Caco-2 (cell line): ENCODE measurements around the gene HMGB1. TPM values are rescaled to one million over a fixed set of nuclear protein-coding genes. Genes with fewer than 3 reads are reported as not detected.
A peak's percentile ranks its signal among the peaks of the same experiment; 100 is the strongest.

Source experiments
- BruUV-seq: library from RNA; stranded (reverse); fragments of 400-500 nt; replicated peaks from 2 replicates; lab custom pipeline; 2021; lab: Mats Ljungman, UMichigan
- CTCF ChIA-PET: fragments of 300-600 bp; sonication (Branson Sonifier 250); formaldehyde crosslinking; loops from one replicate; lab custom pipeline; 2022; ENCODE audit warnings: antibody characterized with exemption; lab: Charles Lee
- POLR2A ChIA-PET: fragments of 300-600 bp; sonication (Branson Sonifier 250); formaldehyde crosslinking; loops from one replicate; lab custom pipeline; 2022; ENCODE audit warnings: antibody characterized with exemption; lab: Charles Lee
- DNase-seq, 2 experiments: peaks; one replicate each; pipeline versions ENCODE4 v3.0.0 to v3.0.0-alpha.2; 2020 to 2022
- H3K27me3 ChIP-seq: replicated peaks from 2 replicates; pipeline ENCODE4 v1.6.0; 2011; ENCODE audit warnings: low read length; ENCODE audit not compliant: control insufficient read depth, insufficient read depth
- H3K36me3 ChIP-seq: 2 replicates; pipeline ENCODE4 v1.5.1; 2011; ENCODE audit warnings: low read length; ENCODE audit not compliant: control insufficient read depth, insufficient read depth
- H3K4me1 ChIP-seq: fragments of 250-450 bp; sonication (Bioruptor Pico); 2 replicates; pipeline ENCODE4 v1.5.1; 2020; ENCODE audit warnings: mild to moderate bottlenecking
- H3K4me3 ChIP-seq: 2 replicates; pipeline ENCODE4 v1.5.1; 2011; ENCODE audit warnings: low read depth, mild to moderate bottlenecking, control low read depth, low read length
- H3K9me3 ChIP-seq: fragments of 250-450 bp; sonication (Bioruptor Pico); 2 replicates; pipeline ENCODE4 v1.5.1; 2020; ENCODE audit warnings: mild to moderate bottlenecking, moderate library complexity
- H3K27ac Mint-ChIP-seq: one replicate; pipeline ENCODE4 v1.8.0; 2022; ENCODE audit warnings: mixed read lengths; ENCODE audit not compliant: unreplicated experiment
- H3K27me3 Mint-ChIP-seq: one replicate; pipeline ENCODE4 v1.8.0; 2022; ENCODE audit warnings: mixed read lengths; ENCODE audit not compliant: insufficient read depth, unreplicated experiment
- H3K36me3 Mint-ChIP-seq: one replicate; pipeline ENCODE4 v1.8.0; 2022; ENCODE audit warnings: mild to moderate bottlenecking, mixed read lengths; ENCODE audit not compliant: insufficient read depth, unreplicated experiment
- H3K4me1 Mint-ChIP-seq: one replicate; pipeline ENCODE4 v1.8.0; 2022; ENCODE audit warnings: low read depth, mixed read lengths; ENCODE audit not compliant: unreplicated experiment
- H3K4me3 Mint-ChIP-seq: one replicate; pipeline ENCODE4 v1.8.0; 2022; ENCODE audit warnings: mild to moderate bottlenecking, moderate library complexity, mixed read lengths; ENCODE audit not compliant: unreplicated experiment
- H3K9me3 Mint-ChIP-seq: one replicate; pipeline ENCODE4 v1.8.0; 2022; ENCODE audit warnings: mixed read lengths; ENCODE audit not compliant: unreplicated experiment
- intact Hi-C: fragments of 100-400 bp; cut with micrococcal nuclease; formaldehyde crosslinking; loops from one replicate; pipeline ENCODE4 v1.10.0; 2022; ENCODE audit not compliant: unreplicated experiment
- total RNA-seq: library from RNA; stranded (reverse); gene quantifications from 2 replicates; pipeline ENCODE4 v1.2.3, GENCODE V29; 2022
- TF ChIP-seq, protein P1 (sequence below), 2 experiments: fragments of 200-600 bp in 1 of 2; IDR thresholded peaks; 1 replicate in 1 of 2; 2 replicates in 1 of 2; pipeline versions ENCODE4 v1.5.1 to v1.8.0; 2011 to 2022; ENCODE audit warnings: antibody characterized with exemption in 1 of 2, control low read depth in 1 of 2, inconsistent platforms in 1 of 2, low read depth in 1 of 2, low read length in 1 of 2, mild to moderate bottlenecking in 1 of 2, moderate library complexity in 1 of 2; ENCODE audit not compliant: insufficient read depth in 1 of 2, severe bottlenecking in 1 of 2, unreplicated experiment in 1 of 2

Gene HMGB1
- total RNA-seq, 1 experiment from 2014 or later, result 598 TPM

- no TSS peak for BruUV-seq
- Mint-ChIP-seq H3K4me1 (peaks cover 25% of the 10 kb centered on the region), H3K36me3 (no peaks in the 10 kb centered on the region), H3K9me3 (no peaks in the 10 kb centered on the region), H3K4me3 (no peak overlapping the region), H3K27me3 (no peaks in the 10 kb centered on the region), H3K27ac (no peak overlapping the region)
- TF ChIP-seq, protein P1, sequence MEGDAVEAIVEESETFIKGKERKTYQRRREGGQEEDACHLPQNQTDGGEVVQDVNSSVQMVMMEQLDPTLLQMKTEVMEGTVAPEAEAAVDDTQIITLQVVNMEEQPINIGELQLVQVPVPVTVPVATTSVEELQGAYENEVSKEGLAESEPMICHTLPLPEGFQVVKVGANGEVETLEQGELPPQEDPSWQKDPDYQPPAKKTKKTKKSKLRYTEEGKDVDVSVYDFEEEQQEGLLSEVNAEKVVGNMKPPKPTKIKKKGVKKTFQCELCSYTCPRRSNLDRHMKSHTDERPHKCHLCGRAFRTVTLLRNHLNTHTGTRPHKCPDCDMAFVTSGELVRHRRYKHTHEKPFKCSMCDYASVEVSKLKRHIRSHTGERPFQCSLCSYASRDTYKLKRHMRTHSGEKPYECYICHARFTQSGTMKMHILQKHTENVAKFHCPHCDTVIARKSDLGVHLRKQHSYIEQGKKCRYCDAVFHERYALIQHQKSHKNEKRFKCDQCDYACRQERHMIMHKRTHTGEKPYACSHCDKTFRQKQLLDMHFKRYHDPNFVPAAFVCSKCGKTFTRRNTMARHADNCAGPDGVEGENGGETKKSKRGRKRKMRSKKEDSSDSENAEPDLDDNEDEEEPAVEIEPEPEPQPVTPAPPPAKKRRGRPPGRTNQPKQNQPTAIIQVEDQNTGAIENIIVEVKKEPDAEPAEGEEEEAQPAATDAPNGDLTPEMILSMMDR (IDR thresholded peaks at IDR 0.05; ENCODE audit: insufficient read depth in 1 of 2, low read depth in 1 of 2, low read length in 1 of 2, severe bottlenecking in 1 of 2, unreplicated experiment in 1 of 2), result no peak
- peaks cover 6% of the 10 kb centered on the region for H3K9me3 ChIP-seq
- CTCF ChIA-PET, result no interaction called here
- no peak overlapping the region for H3K4me3 ChIP-seq
- H3K27me3 ChIP-seq, result no peaks in the 10 kb centered on the region
- no peaks in the 10 kb centered on the region for H3K36me3 ChIP-seq
- no peak for DNase-seq
- POLR2A ChIA-PET, result no interaction called here
- intact Hi-C loops, result no loop called here
- H3K4me1 ChIP-seq, result peaks cover 22% of the 10 kb centered on the region
Observed at GRCh38 chr13:30481241-30481760, 15.6 kb upstream of the HMGB1 start.

- H3K4me3 Mint-ChIP-seq, result no peak overlapping the region
- peak overlapping the region; percentile 14 for H3K27ac Mint-ChIP-seq
- TF ChIP-seq, protein P1 (IDR thresholded peaks at IDR 0.05; ENCODE audit: insufficient read depth in 1 of 2, low read depth in 1 of 2, low read length in 1 of 2, severe bottlenecking in 1 of 2, unreplicated experiment in 1 of 2), result no peak
- no TSS peak for BruUV-seq
- DNase-seq, result no peak
- intact Hi-C loops, result no loop called here
- POLR2A ChIA-PET, result no interaction called here
- Histone ChIP-seq H3K9me3 (peaks cover 6% of the 10 kb centered on the region), H3K27me3 (no peaks in the 10 kb centered on the region), H3K36me3 (no peaks in the 10 kb centered on the region), H3K4me1 (peaks cover 18% of the 10 kb centered on the region), H3K4me3 (no peak overlapping the region)
- no peaks in the 10 kb centered on the region for H3K27me3 Mint-ChIP-seq
- no peaks in the 10 kb centered on the region for H3K36me3 Mint-ChIP-seq
- H3K9me3 Mint-ChIP-seq, result no peaks in the 10 kb centered on the region
- CTCF ChIA-PET, result interaction anchor here (1.3 kb wide), 1 partner anchor 348 kb away, joined by 3 read pairs; no protein-coding TSS in a partner anchor
- peaks cover 23% of the 10 kb centered on the region for H3K4me1 Mint-ChIP-seq
Observed at GRCh38 chr13:30480292-30480950, 14.7 kb upstream of the HMGB1 start.

DNA sequence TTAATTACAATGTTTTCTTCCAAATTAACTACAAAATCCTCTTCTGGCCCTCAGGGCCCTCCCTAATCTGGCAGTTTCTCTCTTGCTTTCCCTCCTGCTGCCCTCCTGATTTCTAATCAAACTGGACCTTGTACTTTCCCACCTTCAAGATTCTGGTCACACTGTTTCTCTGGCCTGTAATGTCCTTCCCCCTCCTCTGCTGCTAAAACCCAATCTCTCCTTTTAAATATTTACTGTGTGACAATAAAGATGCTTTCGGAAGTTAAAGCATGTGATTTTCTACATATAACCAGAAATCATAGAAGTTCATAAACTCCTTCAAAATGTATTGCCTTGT is 14.1 kb upstream of the HMGB1 start:
- ChIA-PET CTCF (interaction anchor here (1.3 kb wide), 1 partner anchor 348 kb away, joined by 3 read pairs; no protein-coding TSS in a partner anchor), POLR2A (no interaction called here)

More for the DNA sequence above, 14.1 kb upstream of the HMGB1 start:
- intact Hi-C loops, result loop anchor here (1.0 kb wide), 1 partner anchor 14 kb away; no protein-coding TSS in a partner anchor
- TF ChIP-seq, protein P1 (IDR thresholded peaks at IDR 0.05; ENCODE audit: insufficient read depth in 1 of 2, low read depth in 1 of 2, low read length in 1 of 2, severe bottlenecking in 1 of 2, unreplicated experiment in 1 of 2), result no peak
- Histone ChIP-seq H3K9me3 (peaks cover 6% of the 10 kb centered on the region), H3K27me3 (no peaks in the 10 kb centered on the region), H3K4me3 (no peak overlapping the region), H3K36me3 (no peaks in the 10 kb centered on the region), H3K4me1 (peaks cover 18% of the 10 kb centered on the region)
- no TSS peak for BruUV-seq
- H3K36me3 Mint-ChIP-seq, result no peaks in the 10 kb centered on the region
- peak overlapping the region; percentile 16 for H3K4me3 Mint-ChIP-seq
- no peaks in the 10 kb centered on the region for H3K9me3 Mint-ChIP-seq
- no peaks in the 10 kb centered on the region for H3K27me3 Mint-ChIP-seq
- peaks cover 23% of the 10 kb centered on the region for H3K4me1 Mint-ChIP-seq
- H3K27ac Mint-ChIP-seq, result peak overlapping the region; percentile 14
- peak in 1 of 2 experiments; percentile 23 for DNase-seq
